ENCODE data around the gene TTC33.
"Not testable (repeated sequence)": the region's sequence is repeated elsewhere in the genome, so short reads cannot be mapped to it uniquely, and the experiment has no call there.

Gene TTC33

GRCh38 chr5:40754381-40755092 lies 1.2 kb downstream of the TTC33 start:
- no peak for TF ChIP-seq POU2F2 (IDR thresholded peaks at IDR 0.05; ENCODE audit: low read depth, low read length)
- no peak for FAIRE-seq
- DNase-seq (ENCODE audit: insufficient read length, low spot score) = no peak

GRCh38 chr5:40746703-40747102 lies 9.1 kb downstream of the TTC33 start:
- TF ChIP-seq TAF1 (IDR thresholded peaks at IDR 0.05; ENCODE audit: low read depth, low read length) (no peak), POU2F2 (IDR thresholded peaks at IDR 0.05; ENCODE audit: low read depth, low read length) (no peak), POLR2A (IDR thresholded peaks at IDR 0.05; ENCODE audit: low read depth, low read length) (no peak), PAX5 (IDR thresholded peaks at IDR 0.05; ENCODE audit: insufficient read depth, low read length, severe bottlenecking) (no peak), SPI1 (IDR thresholded peaks at IDR 0.05; ENCODE audit: low read depth, low read length) (no peak), POLR2AphosphoS5 (IDR thresholded peaks at IDR 0.05; ENCODE audit: low read depth, low read length) (no peak)
- FAIRE-seq (no peak), DNase-seq (ENCODE audit: insufficient read length, low spot score) (no peak)

- no peak for TF ChIP-seq POLR2AphosphoS5 (IDR thresholded peaks at IDR 0.05; ENCODE audit: low read depth, low read length)
- FAIRE-seq = no peak
- no peak for DNase-seq (ENCODE audit: insufficient read length, low spot score)
Measured at GRCh38 chr5:40743771-40744170, 12.0 kb downstream of the TTC33 start.

GRCh38 chr5:40738502-40738901 lies 17.3 kb downstream of the TTC33 start:
- no peak for DNase-seq (ENCODE audit: insufficient read length, low spot score)
- FAIRE-seq = no peak
- no peak for TF ChIP-seq PAX5 (IDR thresholded peaks at IDR 0.05; ENCODE audit: insufficient read depth, low read length, severe bottlenecking)
- TF ChIP-seq POU2F2 (IDR thresholded peaks at IDR 0.05; ENCODE audit: low read depth, low read length) = no peak

GRCh38 chr5:40736103-40736875 lies 19.5 kb downstream of the TTC33 start:
- peak; percentile 77 for FAIRE-seq
- no peak for DNase-seq (ENCODE audit: insufficient read length, low spot score)
- no peak for TF ChIP-seq PAX5 (IDR thresholded peaks at IDR 0.05; ENCODE audit: insufficient read depth, low read length, severe bottlenecking)
- no peak for TF ChIP-seq SPI1 (IDR thresholded peaks at IDR 0.05; ENCODE audit: low read depth, low read length)
- TF ChIP-seq POLR2AphosphoS5 (IDR thresholded peaks at IDR 0.05; ENCODE audit: low read depth, low read length) = no peak
- no peak for TF ChIP-seq TAF1 (IDR thresholded peaks at IDR 0.05; ENCODE audit: low read depth, low read length)
- no peak for TF ChIP-seq POU2F2 (IDR thresholded peaks at IDR 0.05; ENCODE audit: low read depth, low read length)
- TF ChIP-seq POLR2A (IDR thresholded peaks at IDR 0.05; ENCODE audit: low read depth, low read length) = no peak

GRCh38 chr5:40735609-40736008 lies 20.2 kb downstream of the TTC33 start:
- FAIRE-seq = no peak
- no peak for DNase-seq (ENCODE audit: insufficient read length, low spot score)
- TF ChIP-seq PAX5 (IDR thresholded peaks at IDR 0.05; ENCODE audit: insufficient read depth, low read length, severe bottlenecking) = no peak
- no peak for TF ChIP-seq POLR2AphosphoS5 (IDR thresholded peaks at IDR 0.05; ENCODE audit: low read depth, low read length)
- no peak for TF ChIP-seq POU2F2 (IDR thresholded peaks at IDR 0.05; ENCODE audit: low read depth, low read length)
- no peak for TF ChIP-seq SPI1 (IDR thresholded peaks at IDR 0.05; ENCODE audit: low read depth, low read length)
- no peak for TF ChIP-seq TAF1 (IDR thresholded peaks at IDR 0.05; ENCODE audit: low read depth, low read length)
- no peak for TF ChIP-seq POLR2A (IDR thresholded peaks at IDR 0.05; ENCODE audit: low read depth, low read length)

- TF ChIP-seq POU2F2 (IDR thresholded peaks at IDR 0.05; ENCODE audit: low read depth, low read length) = no peak
- no peak for TF ChIP-seq POLR2A (IDR thresholded peaks at IDR 0.05; ENCODE audit: low read depth, low read length)
- no peak for TF ChIP-seq SPI1 (IDR thresholded peaks at IDR 0.05; ENCODE audit: low read depth, low read length)
- TF ChIP-seq POLR2AphosphoS5 (IDR thresholded peaks at IDR 0.05; ENCODE audit: low read depth, low read length) = no peak
- TF ChIP-seq PAX5 (IDR thresholded peaks at IDR 0.05; ENCODE audit: insufficient read depth, low read length, severe bottlenecking) = no peak
- no peak for TF ChIP-seq TAF1 (IDR thresholded peaks at IDR 0.05; ENCODE audit: low read depth, low read length)
- no peak for FAIRE-seq
- DNase-seq (ENCODE audit: insufficient read length, low spot score) = no peak
Measured at GRCh38 chr5:40734986-40735385, 20.8 kb downstream of the TTC33 start.

GRCh38 chr5:40733879-40734563 lies 21.7 kb downstream of the TTC33 start:
- TF ChIP-seq POLR2AphosphoS5 (IDR thresholded peaks at IDR 0.05; ENCODE audit: low read depth, low read length) (no peak), TAF1 (IDR thresholded peaks at IDR 0.05; ENCODE audit: low read depth, low read length) (no peak), POLR2A (IDR thresholded peaks at IDR 0.05; ENCODE audit: low read depth, low read length) (no peak), SPI1 (IDR thresholded peaks at IDR 0.05; ENCODE audit: low read depth, low read length) (no peak), PAX5 (IDR thresholded peaks at IDR 0.05; ENCODE audit: insufficient read depth, low read length, severe bottlenecking) (no peak), POU2F2 (IDR thresholded peaks at IDR 0.05; ENCODE audit: low read depth, low read length) (no peak)
- DNase-seq (ENCODE audit: insufficient read length, low spot score) = no peak
- no peak for FAIRE-seq

- TF ChIP-seq POLR2A (IDR thresholded peaks at IDR 0.05; ENCODE audit: low read depth, low read length) (no peak), PAX5 (IDR thresholded peaks at IDR 0.05; ENCODE audit: insufficient read depth, low read length, severe bottlenecking) (no peak), POLR2AphosphoS5 (IDR thresholded peaks at IDR 0.05; ENCODE audit: low read depth, low read length) (no peak), SPI1 (IDR thresholded peaks at IDR 0.05; ENCODE audit: low read depth, low read length) (no peak), POU2F2 (IDR thresholded peaks at IDR 0.05; ENCODE audit: low read depth, low read length) (no peak), TAF1 (IDR thresholded peaks at IDR 0.05; ENCODE audit: low read depth, low read length) (no peak)
- DNase-seq (ENCODE audit: insufficient read length, low spot score) (no peak), FAIRE-seq (no peak)
Measured at GRCh38 chr5:40733434-40733833, 22.3 kb downstream of the TTC33 start.

- DNase-seq (ENCODE audit: insufficient read length, low spot score); FAIRE-seq: not testable (repeated sequence)
Measured at GRCh38 chr5:40722497-40722911, 33.3 kb downstream of the TTC33 start.

Data from GM12891 (cell line).